K562 (cell line): Measurements from ENCODE around the gene LCA5. TPM values are rescaled to one million over a fixed set of nuclear protein-coding genes. Genes with fewer than 3 reads are reported as not detected.

Experiments
- ATAC-seq: fragments of 200-7000 bp; cut with Tn5 transposase; 3 replicates; pipeline ENCODE4 v1.9.1; 2020; ENCODE audit warnings: moderate library complexity
- BruUV-seq: library from RNA; stranded (reverse); fragments of 400-500 nt; replicated peaks from 2 replicates; lab custom pipeline; 2021; lab: Mats Ljungman, UMichigan
- CTCF ChIA-PET: fragments of 300-600 bp; formaldehyde crosslinking; extraction: SDS; loops from one replicate; lab custom pipeline; 2021; ENCODE audit warnings: low intra/inter-chr PET ratio; lab: Yijun Ruan, JAX
- POLR2A ChIA-PET: fragments of 300-600, 350-650 bp; sonication (Branson Sonifier 250); formaldehyde crosslinking; extraction: SDS; loops from one replicate; lab custom pipeline; 2021; ENCODE audit warnings: antibody characterized with exemption, inconsistent platforms; lab: Yijun Ruan, JAX
- DNase-seq, 4 experiments: peaks; one replicate each; pipeline versions ENCODE4 v3.0.0 to v3.0.0-alpha.2; 2011 to 2018; ENCODE audit warnings: low spot score in 3 of 4, mixed read lengths in 3 of 4; ENCODE audit errors: extremely low read depth in 1 of 4
- FAIRE-seq: peaks from 2 replicates; lab custom pipeline; 2011; peaks lifted over from hg19 to GRCh38; lab: Jason Lieb, UNC
- H2AFZ ChIP-seq: 2 replicates; pipeline ENCODE4 v1.6.0; 2011; ENCODE audit warnings: low read depth, low read length, control low read depth, inconsistent platforms
- H3K27ac ChIP-seq: fragments of 200-600 bp; 3 replicates; pipeline ENCODE4 v1.8.0; 2011; ENCODE audit warnings: low read depth, mild to moderate bottlenecking, control low read depth, inconsistent platforms, low read length, moderate library complexity, mixed read lengths; ENCODE audit errors: extremely low read depth
- H3K27me3 ChIP-seq, 2 experiments: fragments of 300-600 bp in 1 of 2; 2 replicates in 1 of 2; 3 replicates in 1 of 2; pipeline versions ENCODE4 v1.6.0 to v1.8.0; 2011; ENCODE audit warnings: inconsistent platforms in 2 of 2, low read length in 2 of 2, mild to moderate bottlenecking in 1 of 2, mixed read lengths in 1 of 2, moderate library complexity in 1 of 2; ENCODE audit not compliant: control insufficient read depth in 2 of 2, insufficient read depth in 2 of 2
- H3K36me3 ChIP-seq: fragments of 300-600 bp; 3 replicates; pipeline ENCODE4 v1.8.0; 2011; ENCODE audit warnings: mild to moderate bottlenecking, low read length, inconsistent platforms; ENCODE audit not compliant: control insufficient read depth, insufficient read depth
- H3K4me1 ChIP-seq, 2 experiments: fragments of 200-600 bp in 1 of 2; replicated peaks in 1 of 2; 2 replicates in 1 of 2; 3 replicates in 1 of 2; pipeline versions ENCODE4 v1.5.1 to v1.8.0; 2011; ENCODE audit warnings: inconsistent platforms in 2 of 2, low read length in 2 of 2, mild to moderate bottlenecking in 1 of 2, mixed read lengths in 1 of 2, moderate library complexity in 1 of 2; ENCODE audit not compliant: control insufficient read depth in 2 of 2, insufficient read depth in 2 of 2
- H3K4me2 ChIP-seq: 2 replicates; pipeline ENCODE4 v1.6.1; 2011; ENCODE audit warnings: low read length, control low read depth, inconsistent platforms, mixed read lengths; ENCODE audit not compliant: insufficient read depth
- H3K4me3 ChIP-seq: fragments of 200-600 bp; sonication (generic), shearing (Covaris generic); 2 replicates; pipeline ENCODE4 v1.5.1; 2016; ENCODE audit warnings: control low read depth, inconsistent platforms
- H3K79me2 ChIP-seq: fragments of 200-600 bp; 3 replicates; pipeline ENCODE4 v1.8.0; 2011; ENCODE audit warnings: low read length, inconsistent platforms; ENCODE audit not compliant: control insufficient read depth, insufficient read depth
- H3K9ac ChIP-seq, 2 experiments: 2 replicates each; pipeline versions ENCODE4 v1.6.0 to v1.6.1; 2011; ENCODE audit warnings: low read depth in 2 of 2, low read length in 2 of 2, control low read depth in 1 of 2, inconsistent platforms in 1 of 2, mild to moderate bottlenecking in 1 of 2, mixed read lengths in 1 of 2; ENCODE audit not compliant: insufficient read depth in 1 of 2
- H3K9me1 ChIP-seq: one replicate; pipeline ENCODE4 v1.6.0; 2011; ENCODE audit warnings: inconsistent platforms, mild to moderate bottlenecking, low read length, moderate library complexity; ENCODE audit not compliant: control insufficient read depth, insufficient read depth
- H3K9me3 ChIP-seq: replicated peaks from 2 replicates; pipeline ENCODE4 v1.5.1; 2011; ENCODE audit warnings: low read depth, low read length, inconsistent platforms; ENCODE audit not compliant: control insufficient read depth, insufficient read depth
- H4K20me1 ChIP-seq: replicated peaks from 2 replicates; pipeline ENCODE4 v1.6.1; 2011; ENCODE audit warnings: low read length, inconsistent platforms, mixed read lengths; ENCODE audit not compliant: control insufficient read depth, insufficient read depth
- ELF2 ChIP-seq: fragments of 250-450 bp; sonication (Bioruptor Pico); IDR thresholded peaks from 2 replicates; pipeline ENCODE4 v1.5.0; 2021; ENCODE audit warnings: mild to moderate bottlenecking
- EP300 ChIP-seq: IDR thresholded peaks from 2 replicates; pipeline ENCODE4 v1.6.1; 2012; ENCODE audit warnings: low read length, improper control_type of control experiment
- KLF1 ChIP-seq: fragments of 450-650 bp; IDR thresholded peaks from 2 replicates; pipeline ENCODE4 v1.6.1; 2016; ENCODE audit warnings: missing genetic modification characterization, missing compliant biosample characterization
- KLF13 ChIP-seq: fragments of 450-650 bp; IDR thresholded peaks from 2 replicates; pipeline ENCODE4 v1.6.1; 2016; ENCODE audit warnings: missing genetic modification characterization, low read depth, mild to moderate bottlenecking, missing compliant biosample characterization, moderate library complexity, borderline replicate concordance
- NR1H2 ChIP-seq: sonication (generic); formaldehyde crosslinking; IDR thresholded peaks from 2 replicates; pipeline ENCODE4 v1.4.0; 2020; ENCODE audit warnings: mild to moderate bottlenecking, missing genetic modification reagents
- POLR3G ChIP-seq: IDR thresholded peaks from 2 replicates; pipeline ENCODE4 v1.6.1; 2011; ENCODE audit not compliant: insufficient read length, insufficient replicate concordance; ENCODE audit errors: extremely low read depth
- PRPF4 ChIP-seq: fragments of 200-400 bp; formaldehyde crosslinking; IDR thresholded peaks from one replicate; pipeline ENCODE4 v1.6.1; 2017; ENCODE audit warnings: low read length, low read depth, mild to moderate bottlenecking; ENCODE audit not compliant: insufficient read depth, poor library complexity, severe bottlenecking
- PYGO2 ChIP-seq: fragments of 450-650 bp; IDR thresholded peaks from 2 replicates; pipeline ENCODE4 v1.6.1; 2016; ENCODE audit warnings: mild to moderate bottlenecking, missing genetic modification characterization, moderate library complexity, missing compliant biosample characterization
- RFX1 ChIP-seq: fragments of 450-650 bp; IDR thresholded peaks from 2 replicates; pipeline ENCODE4 v1.6.1; 2016; ENCODE audit warnings: mild to moderate bottlenecking, moderate library complexity
- SIRT6 ChIP-seq: IDR thresholded peaks from one replicate; pipeline ENCODE4 v1.6.1; 2012; ENCODE audit warnings: low read depth, mild to moderate bottlenecking, control low read depth, inconsistent platforms, low read length, moderate library complexity
- SP1 ChIP-seq: sonication (generic); formaldehyde crosslinking; IDR thresholded peaks from 2 replicates; pipeline ENCODE4 v1.8.1; 2022; ENCODE audit warnings: mild to moderate bottlenecking, missing genetic modification reagents
- SREBF1 ChIP-seq: fragments of 150-350 bp; IDR thresholded peaks from 2 replicates; pipeline ENCODE4 v1.6.1; 2014; ENCODE audit warnings: antibody characterized with exemption, low read depth, low read length, borderline replicate concordance
- TBL1XR1 ChIP-seq, 2 experiments: IDR thresholded peaks; 2 replicates each; pipeline ENCODE4 v1.6.1; 2012; ENCODE audit warnings: improper control_type of control experiment in 2 of 2, low read length in 2 of 2, mild to moderate bottlenecking in 1 of 2
- TFAP4 ChIP-seq: sonication (generic); formaldehyde crosslinking; IDR thresholded peaks from 2 replicates; pipeline ENCODE4 v1.8.0; 2022; ENCODE audit warnings: missing genetic modification reagents, mild to moderate bottlenecking, moderate library complexity, borderline replicate concordance
- ZNF79 ChIP-seq: fragments of 250-450 bp; sonication (Bioruptor Pico); IDR thresholded peaks from 2 replicates; pipeline ENCODE4 v1.4.0; 2020; ENCODE audit warnings: low read depth, mild to moderate bottlenecking, moderate library complexity
- WGBS: fragments of 100-300 bp; shearing (Covaris generic); methylation state at CpG from one replicate; pipeline ENCODE4 v1.1.6; 2016; ENCODE audit warnings: low coverage, mixed read lengths; ENCODE audit not compliant: insufficient coverage; ENCODE audit errors: missing lambda C conversion rate; 5-methylcytosine and 5-hydroxymethylcytosine counted together
- in situ Hi-C: fragments of 300-500 bp; cut with MboI; formaldehyde crosslinking; loops from 4 replicates; pipeline ENCODE4 v1.15.0; 2018; ENCODE audit warnings: inconsistent platforms, mixed read lengths
- intact Hi-C: fragments of 100-400 bp; cut with micrococcal nuclease; formaldehyde crosslinking; loops from 2 replicates; pipeline ENCODE4 v1.14.2; 2022
- polyA plus RNA-seq, 8 experiments: library from polyadenylated mRNA; depleted of rRNA in 4 of 8; stranded (reverse) in 5 of 8; unstranded in 3 of 8; fragments of >200 nt; fragmentation: Nextera tagmentation in 2 of 8; fragmentation: Illumina TruSeq in 1 of 8; extraction: Ambion mirVana in 2 of 8; extraction: Trizol in 1 of 8; gene quantifications; 2 replicates each; pipeline versions ENCODE4 v1.2.1 to v1.2.3, GENCODE V29; 2011 to 2014; ENCODE audit warnings: inconsistent platforms in 1 of 8, missing spikeins in 1 of 8
- total RNA-seq, 7 experiments: library from RNA; depleted of rRNA in 6 of 7; stranded (reverse); fragments of >200 nt in 6 of 7; fragmentation: Illumina TruSeq in 2 of 7; extraction: Trizol in 2 of 7; gene quantifications; 2 replicates each; pipeline versions ENCODE4 v1.2.1 to v1.2.3, GENCODE V29; 2011 to 2021; ENCODE audit warnings: low replicate concordance in 1 of 7

LCA5 gene
- total and polyA plus RNA-seq, 9 of the 15 experiments (the other 6 are each of a cell fraction or from before 2014, with no cell fraction given): 1.0 to 3.4 (median 1.8) TPM

- intact Hi-C loops: loop anchor here (10.0 kb wide), 1 partner anchor 516 kb away; no protein-coding TSS in a partner anchor
- no peak for FAIRE-seq
These were observed 76.0 kb downstream of the LCA5 start for GRCh38 chr6:79461205-79461604.

More at GRCh38 chr6:79461205-79461604, 76.0 kb downstream of the LCA5 start:
- H2AFZ ChIP-seq: no peak overlapping the region
- H3K4me1 ChIP-seq: no peaks in the 10 kb centered on the region
- H3K36me3 ChIP-seq: no peaks in the 10 kb centered on the region
- no peak overlapping the region for H3K9ac ChIP-seq
- H3K4me2 ChIP-seq: no peak overlapping the region
- H3K27ac ChIP-seq: no peak overlapping the region
- no peak for ATAC-seq
- no peaks in the 10 kb centered on the region for H3K9me3 ChIP-seq
- H3K4me3 ChIP-seq: no peak overlapping the region
- POLR2A ChIA-PET: interaction anchor here (0.7 kb wide), 1 partner anchor 139 kb away, joined by 3 read pairs; no protein-coding TSS in a partner anchor
- BruUV-seq: no TSS peak
- no peaks in the 10 kb centered on the region for H3K9me1 ChIP-seq
- H3K27me3 ChIP-seq: no peaks in the 10 kb centered on the region
- WGBS: 2% methylated on average over 3 of the region's 3 CpGs
- CTCF ChIA-PET: no interaction called here
- in situ Hi-C loops: no loop called here
- DNase-seq: no peak
- H4K20me1 ChIP-seq: no peaks in the 10 kb centered on the region
- TF ChIP-seq ELF2 (CRISPR knock-in tag) (no peak), EP300 (no peak), POLR3G (no peak), PRPF4 (no peak), KLF13 (tag) (no peak), PYGO2 (no peak), TFAP4 (CRISPR knock-in tag) (no peak), RFX1 (no peak), ZNF79 (CRISPR knock-in tag) (no peak), KLF1 (tag) (no peak), SIRT6 (no peak), SREBF1 (no peak), TBL1XR1 (IDR thresholded peaks at IDR 0.05; ENCODE audit: low read length in 2 of 2) (no peak), NR1H2 (CRISPR knock-in tag) (no peak), SP1 (no peak)
- H3K79me2 ChIP-seq: no peaks in the 10 kb centered on the region
